NCI-H748 (cell line): Measurements from ENCODE around the gene PDGFRA.

Source experiments
- DNase-seq: peaks from one replicate; lab custom pipeline; 2025; ENCODE audit not compliant: unreplicated experiment; lab: John Stamatoyannopoulos, UW

PDGFRA gene

DNA sequence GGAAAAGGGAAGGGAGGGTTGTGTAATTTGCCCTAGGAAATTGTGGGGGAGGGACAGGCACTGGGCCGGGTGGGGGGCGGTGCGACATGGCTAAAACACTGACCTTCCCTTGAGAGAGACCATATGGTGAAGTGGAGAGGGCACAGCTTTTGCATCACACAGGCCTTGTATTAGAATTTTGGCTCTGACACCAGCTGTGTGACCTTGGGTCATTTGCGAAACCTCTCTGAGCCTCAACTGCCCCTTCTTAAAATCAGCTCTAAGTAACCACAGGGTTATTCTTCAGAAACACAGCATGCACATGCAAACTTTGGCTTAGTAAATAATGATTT is 25.8 kb downstream of the PDGFRA start:
- no peak for DNase-seq

DNA sequence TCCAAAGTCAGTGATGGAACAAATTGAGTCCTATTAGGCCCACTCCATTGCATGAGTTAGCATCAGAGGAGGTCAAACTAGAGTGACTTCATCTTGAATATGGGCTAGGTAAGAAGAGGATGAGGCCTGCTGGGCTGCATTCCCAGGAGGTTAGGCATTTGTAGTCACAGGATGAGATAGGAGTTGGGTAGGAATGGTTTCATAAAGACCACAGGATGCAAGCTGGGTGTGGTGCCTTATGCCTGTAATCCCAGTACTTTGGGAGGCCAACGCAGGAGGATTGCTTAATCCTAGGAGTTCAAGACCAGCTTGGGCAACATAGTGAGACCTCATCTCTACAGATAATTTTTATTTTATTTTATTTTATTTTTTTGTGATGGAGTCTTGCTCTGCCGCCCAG is 26.8 kb downstream of the PDGFRA start:
- DNase-seq: no peak

DNA sequence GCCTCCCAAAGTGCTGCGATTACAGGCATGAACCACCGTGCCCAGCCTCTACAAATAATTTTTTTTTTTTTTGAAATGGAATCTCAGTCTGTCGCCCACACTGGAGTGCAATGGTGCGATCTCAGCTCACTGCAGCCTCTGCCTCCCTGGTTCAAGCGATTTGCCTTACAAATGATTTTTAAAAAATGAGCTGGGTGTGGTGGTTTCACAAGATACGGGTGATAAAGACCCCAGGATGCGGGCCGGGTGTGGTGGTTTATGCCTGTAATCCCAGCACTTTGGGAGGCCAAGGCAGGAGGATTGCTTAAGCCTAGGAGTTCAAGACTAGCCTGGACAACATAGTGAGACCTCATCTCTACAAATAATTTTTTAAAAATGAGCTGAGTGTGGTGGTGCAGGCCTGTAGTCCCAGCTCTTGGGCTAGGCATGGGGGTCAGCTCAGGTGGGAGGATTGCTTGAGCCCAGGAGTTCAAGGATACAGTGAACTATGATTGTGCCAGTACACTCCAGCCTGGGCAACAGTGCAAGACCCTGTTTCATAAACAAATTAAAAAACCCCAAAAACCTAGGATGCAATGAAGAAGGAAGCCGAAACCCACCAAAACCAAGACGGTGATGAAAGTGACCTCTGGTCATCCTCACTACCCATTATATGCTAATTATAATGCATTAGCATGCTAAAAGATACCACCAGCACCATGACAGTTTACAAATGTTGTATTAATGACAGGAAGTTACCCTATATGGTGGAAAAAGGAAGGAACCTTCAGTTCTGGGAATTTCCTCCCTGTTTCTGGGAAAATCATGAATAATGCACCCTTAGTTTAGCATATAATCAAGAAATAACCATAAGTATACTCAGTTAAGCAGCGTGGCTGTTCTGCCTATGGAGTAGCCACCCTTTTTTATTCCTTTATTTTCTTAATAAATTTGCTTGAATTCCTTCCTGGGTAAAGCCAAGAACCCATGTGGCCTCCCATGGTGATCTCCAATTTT is 27.7 kb downstream of the PDGFRA start:
- DNase-seq: no peak

DNA sequence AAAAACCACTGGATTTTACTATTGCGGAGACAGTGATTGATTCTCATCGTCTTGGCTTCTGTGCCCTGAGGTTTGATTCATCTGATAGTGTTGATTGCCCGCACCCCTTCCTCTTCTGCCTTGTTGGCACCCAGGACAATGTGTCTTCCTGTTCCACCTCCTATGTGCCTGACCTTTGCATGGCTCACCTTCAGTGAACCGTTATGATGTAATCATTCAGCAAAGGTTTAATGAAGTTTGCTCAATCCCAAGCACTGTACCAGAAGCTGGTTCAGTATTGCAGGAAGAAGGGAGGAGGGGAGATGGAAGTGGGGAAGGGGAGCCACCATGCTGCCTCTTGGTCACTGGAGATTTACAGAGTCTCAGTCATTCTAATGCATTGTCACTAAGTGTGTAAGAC is 36.3 kb downstream of the PDGFRA start:
- DNase-seq: no peak

DNA sequence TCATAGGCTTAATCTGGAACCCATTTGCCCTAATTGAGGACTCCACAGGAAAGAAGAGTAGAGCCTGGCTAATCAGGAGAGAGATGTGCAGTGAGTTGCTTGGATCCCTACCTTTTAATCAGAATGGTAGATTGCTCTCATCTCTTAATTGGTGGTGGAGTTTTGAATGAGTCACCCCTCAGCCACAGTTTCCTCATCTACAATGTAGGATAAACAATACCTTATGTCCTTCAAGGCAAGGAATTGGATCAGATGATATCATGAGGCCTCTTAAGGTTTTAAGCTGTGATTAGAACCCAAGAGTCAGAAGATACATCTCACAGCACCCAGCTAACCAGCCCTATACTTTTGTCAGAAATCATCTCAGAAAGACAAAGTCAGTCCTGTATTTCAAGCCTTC is 39.1 kb downstream of the PDGFRA start:
- DNase-seq: no peak

DNA sequence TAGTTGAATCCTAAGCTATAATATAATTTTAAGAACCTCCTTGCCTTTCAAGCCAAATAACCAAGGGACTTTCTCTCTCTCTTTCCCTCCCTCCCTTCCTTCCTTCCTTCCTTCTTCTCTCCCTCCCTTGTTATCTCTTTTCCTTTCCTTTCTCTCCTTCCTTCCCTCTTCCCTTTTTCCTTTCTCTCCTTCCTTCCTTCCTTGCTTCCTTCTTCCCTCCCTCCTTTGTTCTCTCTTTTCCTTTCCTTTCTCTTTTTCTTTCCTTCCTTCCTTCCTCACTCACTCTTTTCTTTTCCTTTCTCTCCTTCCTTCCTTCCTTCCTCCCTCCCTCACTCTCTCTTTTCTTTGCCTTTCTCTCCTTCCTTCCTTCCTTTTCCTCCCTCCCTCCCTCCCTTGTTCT is 42.4 kb downstream of the PDGFRA start:
- no peak for DNase-seq

DNA sequence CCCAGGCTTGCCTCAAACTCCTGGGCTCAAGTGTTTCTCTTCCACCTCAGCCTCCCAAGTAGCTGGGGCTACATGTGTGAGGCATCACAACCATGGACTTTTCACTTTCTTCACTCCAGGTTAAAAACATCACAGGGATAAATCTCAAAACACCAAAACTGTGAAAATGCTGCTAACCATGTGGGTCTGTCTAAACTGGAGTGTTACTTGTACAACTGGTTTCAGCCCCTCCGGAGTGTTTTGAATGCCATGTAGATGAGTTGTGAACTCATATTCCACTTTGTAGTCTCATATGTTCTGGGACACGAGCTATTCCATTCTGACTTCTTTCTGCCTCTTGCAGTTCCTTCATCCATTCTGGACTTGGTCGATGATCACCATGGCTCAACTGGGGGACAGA is 43.0 kb downstream of the PDGFRA start:
- DNase-seq: no peak

DNA sequence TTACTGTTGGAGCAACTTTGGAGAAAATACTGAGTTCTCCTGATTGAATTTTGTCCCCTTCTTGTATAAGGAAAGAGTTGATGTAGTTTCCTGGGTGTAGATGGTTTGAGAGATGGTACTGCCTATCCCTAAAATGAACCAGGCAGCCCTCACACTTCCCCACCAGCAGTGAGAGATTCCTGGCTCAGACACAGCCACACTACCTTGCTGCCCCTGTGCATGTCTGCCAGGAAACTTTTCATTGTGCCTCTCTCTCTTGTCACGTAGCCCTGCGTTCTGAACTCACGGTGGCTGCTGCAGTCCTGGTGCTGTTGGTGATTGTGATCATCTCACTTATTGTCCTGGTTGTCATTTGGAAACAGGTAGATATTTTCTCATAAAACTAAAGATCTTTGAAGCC is 45.2 kb downstream of the PDGFRA start:
- DNase-seq: no peak

DNA sequence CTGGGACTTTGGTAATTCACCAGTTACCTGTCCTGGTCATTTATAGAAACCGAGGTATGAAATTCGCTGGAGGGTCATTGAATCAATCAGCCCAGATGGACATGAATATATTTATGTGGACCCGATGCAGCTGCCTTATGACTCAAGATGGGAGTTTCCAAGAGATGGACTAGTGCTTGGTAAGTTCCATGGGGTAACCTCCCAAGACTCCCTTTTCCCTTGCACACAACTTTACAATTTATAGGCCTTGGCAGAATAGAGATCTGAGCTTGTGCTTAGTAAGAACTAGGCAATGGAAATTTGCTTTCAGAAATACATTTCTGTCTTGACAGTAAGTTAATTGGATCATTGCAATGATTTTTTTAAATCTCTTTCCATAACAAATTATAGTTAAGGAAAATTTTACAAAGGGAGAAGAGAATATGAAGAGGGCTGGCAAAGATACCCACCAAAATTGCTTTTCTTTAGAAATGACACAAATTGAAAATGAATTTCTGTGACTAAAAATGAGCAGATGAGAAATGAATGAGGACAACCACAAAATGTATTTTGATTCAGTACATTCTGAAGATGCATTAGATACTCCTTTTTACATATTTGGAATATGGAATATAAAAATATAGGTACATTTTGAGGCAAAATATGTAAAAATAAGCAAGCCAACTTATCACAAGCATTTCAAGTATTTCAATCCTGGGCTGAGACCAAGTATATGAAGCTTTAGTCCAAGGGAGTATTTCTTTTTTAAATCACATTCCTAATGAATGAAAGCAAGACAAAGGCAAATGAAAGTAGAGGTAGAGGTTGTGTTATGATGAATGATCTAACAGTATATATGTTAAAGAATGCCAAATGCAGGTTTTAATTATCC is 45.9 kb downstream of the PDGFRA start:
- DNase-seq: no peak

DNA sequence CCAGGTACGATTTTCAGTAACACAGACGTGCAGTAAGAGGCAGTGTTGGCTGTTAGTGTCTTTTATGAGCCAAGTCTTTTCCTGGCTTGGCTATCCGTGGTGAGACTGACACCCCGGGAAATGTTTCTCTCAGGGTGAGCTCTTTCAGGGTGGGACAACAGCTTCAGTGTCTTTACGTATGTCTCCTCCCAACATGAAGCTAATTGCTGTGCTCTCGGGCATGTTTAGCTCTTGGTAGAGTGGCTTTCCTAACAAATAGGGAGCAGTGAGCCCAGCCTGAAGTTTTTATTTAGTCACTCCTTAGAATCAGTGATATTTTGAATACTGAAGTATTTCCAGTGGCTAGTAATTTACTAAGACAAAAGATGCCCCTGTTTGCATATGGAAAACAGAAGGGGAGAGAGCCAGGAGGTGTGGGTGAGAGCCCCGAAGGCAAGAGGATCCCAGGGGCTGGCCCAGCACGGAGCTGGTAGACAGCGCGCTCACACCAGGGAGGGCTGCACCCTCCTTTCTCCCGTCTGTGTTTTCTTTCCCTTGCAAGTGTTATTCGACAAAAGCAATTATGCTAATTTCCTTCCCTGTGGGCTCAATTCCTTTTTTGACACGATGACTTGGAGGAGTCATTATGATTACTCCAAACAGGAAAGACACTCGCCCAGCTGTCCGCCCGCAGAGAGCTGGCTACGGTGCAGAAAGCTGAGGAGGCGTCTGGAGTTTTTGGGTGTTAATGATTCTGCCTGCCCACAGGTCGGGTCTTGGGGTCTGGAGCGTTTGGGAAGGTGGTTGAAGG is 47.7 kb downstream of the PDGFRA start:
- no peak for DNase-seq

DNA sequence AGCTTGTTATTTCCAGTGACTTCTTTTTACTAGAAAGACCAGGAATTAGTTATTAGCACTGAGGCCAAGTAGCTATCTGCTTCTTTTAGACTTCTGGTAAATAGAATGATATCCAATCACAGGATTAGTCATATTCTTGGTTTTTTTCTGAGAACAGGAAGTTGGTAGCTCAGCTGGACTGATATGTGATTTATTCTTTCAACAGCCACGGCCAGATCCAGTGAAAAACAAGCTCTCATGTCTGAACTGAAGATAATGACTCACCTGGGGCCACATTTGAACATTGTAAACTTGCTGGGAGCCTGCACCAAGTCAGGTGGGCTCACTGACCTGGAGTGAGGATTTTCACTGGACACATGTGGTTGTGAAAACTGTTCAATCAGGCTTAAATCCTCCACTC is 48.6 kb downstream of the PDGFRA start:
- no peak for DNase-seq

DNA sequence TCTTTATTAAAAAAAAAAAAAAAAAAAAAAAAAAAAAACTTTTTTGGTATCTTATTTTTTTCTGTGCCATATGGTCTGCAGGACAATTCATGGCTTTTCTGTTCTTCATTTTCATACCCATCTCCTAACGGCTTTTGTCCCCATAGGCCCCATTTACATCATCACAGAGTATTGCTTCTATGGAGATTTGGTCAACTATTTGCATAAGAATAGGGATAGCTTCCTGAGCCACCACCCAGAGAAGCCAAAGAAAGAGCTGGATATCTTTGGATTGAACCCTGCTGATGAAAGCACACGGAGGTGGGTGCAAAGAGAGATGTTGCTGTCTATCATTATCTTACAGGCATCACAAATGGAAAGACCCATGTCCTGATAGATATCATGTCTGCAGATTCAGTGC is 49.1 kb downstream of the PDGFRA start:
- no peak for DNase-seq

DNA sequence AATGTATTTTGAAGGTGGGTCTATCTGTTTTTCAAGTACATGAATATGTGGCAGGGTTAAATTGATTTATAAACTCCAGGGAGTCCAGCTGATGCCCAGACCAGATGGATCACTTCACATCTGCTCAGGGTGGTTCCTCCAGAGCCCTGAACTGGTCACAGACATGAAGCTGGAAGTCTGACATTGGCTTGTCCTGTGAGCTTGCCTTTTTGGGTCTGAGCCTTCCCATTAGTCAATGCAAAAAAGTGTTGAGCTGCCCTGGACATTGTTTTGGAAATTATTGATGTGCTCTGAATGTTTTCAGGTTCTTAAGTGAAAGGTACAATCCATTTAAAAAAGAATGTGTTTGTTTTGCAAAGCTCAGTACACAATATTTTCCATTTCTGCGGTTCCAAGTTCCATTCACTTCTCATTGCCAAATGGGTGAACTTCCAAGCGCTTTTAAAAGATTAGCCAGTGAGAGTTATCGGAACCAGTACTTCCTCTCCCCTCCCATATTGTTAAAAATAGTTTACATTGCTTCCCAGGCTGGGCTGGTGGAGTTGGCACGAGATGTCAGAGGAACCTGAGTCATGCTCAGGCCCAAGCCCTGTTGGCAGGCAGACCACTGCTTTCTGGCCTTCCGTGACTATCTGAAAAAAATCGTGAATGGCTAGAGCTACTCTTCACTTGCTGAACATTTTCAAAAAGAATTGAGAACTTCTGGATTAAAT is 52.1 kb downstream of the PDGFRA start:
- no peak for DNase-seq

DNA sequence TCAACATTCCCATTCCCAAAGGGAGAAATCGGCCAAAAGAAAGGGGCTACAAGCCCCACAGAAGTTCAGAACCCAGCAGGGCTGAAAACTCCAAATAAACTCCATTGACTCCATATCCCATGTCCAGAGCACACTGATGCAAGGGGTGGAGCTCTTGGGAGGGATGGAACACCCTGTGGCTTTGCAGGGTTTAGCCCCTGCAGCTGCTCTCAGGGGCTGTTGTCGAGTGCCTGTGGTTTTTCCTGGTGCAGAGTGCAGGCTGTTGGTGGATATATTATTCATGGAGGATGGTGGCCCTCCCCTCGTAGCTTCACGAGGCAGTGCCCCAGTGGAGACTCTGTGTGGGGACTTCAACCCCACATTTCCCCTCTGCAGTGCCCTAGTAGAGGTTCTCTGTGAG is 53.7 kb downstream of the PDGFRA start:
- no peak for DNase-seq

DNA sequence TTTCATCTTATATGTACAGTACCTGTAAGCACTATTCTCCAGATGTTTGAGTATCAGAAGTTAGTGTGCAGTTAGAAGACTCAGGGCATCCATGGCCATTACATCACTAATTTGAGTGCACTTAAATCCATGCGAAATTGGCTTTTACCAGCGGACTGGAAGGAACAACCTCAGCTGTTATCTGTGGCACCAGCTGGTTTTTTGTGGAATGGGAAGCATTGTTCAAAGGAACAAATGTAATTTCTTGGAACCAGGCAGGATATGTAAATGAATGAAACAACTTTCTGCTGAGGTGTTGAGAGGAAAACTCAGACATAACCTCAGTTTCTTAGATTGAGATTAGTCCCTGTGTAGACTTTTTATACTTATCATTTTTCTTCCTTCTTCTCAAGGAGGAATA is 60.2 kb downstream of the PDGFRA start:
- no peak for DNase-seq

DNA sequence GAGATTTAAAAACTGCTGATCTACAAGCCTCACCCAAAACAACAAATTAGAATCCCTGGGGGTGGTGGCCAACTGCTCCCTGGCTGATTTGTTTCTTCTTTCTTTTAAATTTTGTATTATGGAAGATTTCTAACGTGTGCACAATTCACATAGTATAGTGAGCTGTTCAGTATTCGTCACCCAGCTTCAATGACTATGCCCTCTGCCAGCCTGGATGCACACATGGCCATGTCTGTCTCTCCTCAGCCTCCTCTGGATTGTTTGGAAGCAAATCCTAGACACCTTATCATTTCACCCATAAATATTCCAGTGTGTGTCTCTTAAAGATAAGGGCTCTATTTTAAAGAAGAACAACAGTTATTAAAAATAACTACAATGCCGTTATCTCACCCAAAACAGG is 61.9 kb downstream of the PDGFRA start:
- DNase-seq: no peak

DNA sequence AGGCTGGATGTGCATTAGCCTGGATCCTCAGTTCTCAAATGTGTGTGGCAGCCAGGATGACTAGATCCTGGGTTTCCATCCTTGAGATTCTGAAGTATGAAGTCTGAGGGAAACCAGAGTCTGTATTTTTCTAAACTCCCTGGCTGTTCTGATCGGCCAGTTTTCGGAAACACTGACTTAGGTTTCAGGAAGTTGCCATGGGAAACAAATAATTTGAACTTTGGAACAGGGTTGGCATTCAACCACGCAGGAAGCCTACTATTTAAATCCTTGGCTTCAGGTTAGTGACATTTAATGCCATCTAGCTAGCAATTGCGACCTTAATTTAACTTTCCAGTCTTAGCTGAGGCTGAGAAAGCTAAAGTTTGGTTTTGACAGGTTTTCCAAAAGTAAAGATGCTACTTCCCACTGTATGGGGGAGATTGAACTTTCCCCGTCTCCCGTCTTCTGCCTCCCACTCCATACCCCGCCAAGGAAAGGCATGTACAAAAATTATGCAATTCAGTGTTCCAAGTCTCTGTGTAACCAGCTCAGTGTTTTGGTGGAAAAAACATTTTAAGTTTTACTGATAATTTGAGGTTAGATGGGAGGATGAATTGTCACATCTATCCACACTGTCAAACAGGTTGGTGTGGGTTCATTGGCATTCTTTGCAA is 67.6 kb downstream of the PDGFRA start:
- no peak for DNase-seq

DNA sequence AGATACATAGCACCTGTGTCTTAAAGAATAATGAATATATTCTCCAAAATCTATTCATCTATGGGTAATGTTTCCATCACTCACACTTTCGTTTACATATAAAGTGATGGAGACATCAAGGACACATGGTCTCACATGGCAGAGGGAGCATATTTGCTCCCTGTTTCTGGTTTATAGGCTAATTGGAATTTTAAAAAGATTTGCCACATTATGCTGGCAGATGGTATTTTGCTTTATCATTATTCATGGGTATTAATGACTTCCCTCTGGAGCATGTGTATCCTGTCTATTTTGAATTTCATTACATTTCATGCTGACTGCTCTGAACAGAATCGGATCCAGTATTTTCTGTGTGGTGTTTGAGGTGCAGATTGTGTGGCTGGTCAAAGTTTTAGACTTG is 79.0 kb downstream of the PDGFRA start:
- DNase-seq: no peak

DNA sequence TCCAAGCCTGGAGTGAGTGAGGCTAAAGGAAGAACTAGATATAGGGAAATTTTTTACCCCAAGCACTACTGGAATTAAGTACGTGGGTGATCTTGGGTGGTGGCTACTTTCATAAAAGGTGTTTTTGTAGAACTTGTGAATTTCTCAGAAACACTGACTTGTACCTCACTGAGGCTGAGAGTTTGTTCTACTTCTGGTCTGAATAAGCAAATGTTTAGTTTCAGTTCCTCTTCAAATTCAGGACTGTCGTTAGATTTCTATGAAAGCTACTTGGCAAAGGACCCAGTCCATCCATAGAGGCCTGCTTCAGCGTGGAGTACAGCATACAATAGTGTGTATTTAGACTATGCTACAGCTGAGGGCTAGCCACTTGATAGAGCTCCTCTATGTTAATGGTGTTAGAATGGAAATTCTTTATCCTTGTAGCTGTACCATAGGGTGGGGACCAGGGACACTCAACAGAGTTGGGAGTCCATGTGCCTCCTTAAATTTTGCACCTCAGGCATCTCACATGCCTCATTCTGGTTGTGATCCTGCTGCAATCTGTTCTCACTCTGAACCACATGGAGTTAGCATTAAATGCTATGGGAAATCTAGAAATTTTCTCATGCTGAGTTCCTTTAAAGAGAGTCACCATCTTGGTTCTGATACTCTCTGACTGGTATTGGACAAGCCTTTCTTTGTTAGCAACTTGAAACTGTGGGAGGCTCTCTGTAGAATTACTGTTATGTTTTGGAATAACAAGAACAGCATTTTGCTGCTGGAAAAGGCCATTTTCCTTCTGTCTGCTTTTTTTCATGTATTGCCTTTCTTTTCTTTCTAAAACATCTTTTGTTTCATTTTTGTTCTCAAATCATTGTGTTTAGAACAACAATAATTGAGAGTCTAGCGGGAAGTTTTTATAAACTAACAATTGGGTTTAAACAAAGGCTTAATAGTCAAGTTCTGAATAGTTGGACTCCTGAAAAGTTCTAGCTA is 86.8 kb downstream of the PDGFRA start:
- no peak for DNase-seq
